Gastrocnemius medialis (tissue), 4 donors: ENCODE results near the gene ANKH. TPM values are rescaled to one million over a fixed set of nuclear protein-coding genes. Genes with fewer than 3 reads are reported as not detected.

Experiments used
- ATAC-seq, 2 donors: fragments of 150-250 bp; one replicate each; pipeline ENCODE4 v1.9.1; 2016
- DNase-seq, 2 donors: peaks; one replicate each; pipeline ENCODE4 v3.0.0-alpha.2; 2019
- H3K27ac ChIP-seq, 4 donors: fragments of 200-600 bp; sonication (generic); 1 replicate in 1 of 4; 2 replicates in 3 of 4; pipeline ENCODE4 v1.5.1; 2016 to 2018; ENCODE audit warnings: mild to moderate bottlenecking in 2 of 4, moderate library complexity in 1 of 4
- H3K27me3 ChIP-seq, 3 donors: fragments of 200-600 bp; sonication (generic) in 2 of 3; 1 replicate in 1 of 3; 2 replicates in 2 of 3; pipeline versions ENCODE4 v1.5.1 to v1.6.0; 2016 to 2019; ENCODE audit warnings: mild to moderate bottlenecking in 1 of 3, moderate library complexity in 1 of 3
- H3K36me3 ChIP-seq, 2 donors: fragments of 200-600 bp; sonication (generic) in 1 of 2; one replicate each; pipeline ENCODE4 v1.5.1; 2017 to 2018
- H3K4me1 ChIP-seq, 2 donors: fragments of 200-600 bp; sonication (generic) in 1 of 2; one replicate each; pipeline ENCODE4 v1.5.1; 2016 to 2017; ENCODE audit warnings: mild to moderate bottlenecking in 2 of 2
- H3K4me3 ChIP-seq, 4 donors: fragments of 200-600 bp; sonication (generic) in 3 of 4; 1 replicate in 1 of 4; 2 replicates in 3 of 4; pipeline ENCODE4 v1.5.1; 2016 to 2019; ENCODE audit warnings: mild to moderate bottlenecking in 2 of 4
- H3K9me3 ChIP-seq, 3 donors: fragments of 200-600 bp; sonication (generic) in 2 of 3; 1 replicate in 1 of 3; 2 replicates in 2 of 3; pipeline ENCODE4 v1.5.1; 2016 to 2019
- CTCF ChIP-seq, 5 experiments: fragments of 450-650 bp in 3 of 5; fragments of 200-600 bp in 2 of 5; sonication (generic) in 2 of 5; IDR thresholded peaks in 4 of 5; conservative IDR thresholded peaks in 1 of 5; 1 replicate in 4 of 5; 2 replicates in 1 of 5; pipeline ENCODE4 v1.5.1; 2016 to 2019; ENCODE audit warnings: antibody characterized with exemption in 5 of 5, mild to moderate bottlenecking in 3 of 5, moderate library complexity in 3 of 5
- POLR2A ChIP-seq, 2 donors: fragments of 450-650 bp; IDR thresholded peaks; one replicate each; pipeline ENCODE4 v1.6.1; 2017; ENCODE audit warnings: antibody characterized with exemption in 2 of 2, mild to moderate bottlenecking in 2 of 2, moderate library complexity in 2 of 2
- in situ Hi-C, 4 donors: fragments of 200-750 bp; cut with MboI; loops; one replicate each; pipeline versions ENCODE4 v1.15.0 to v1.8.0; 2017; ENCODE audit warnings: low sequenced_read_pairs in 4 of 4
- intact Hi-C: fragments of 100-400 bp; cut with DNase I; formaldehyde crosslinking; loops from one replicate; pipeline ENCODE4 v1.15.1; 2023; ENCODE audit warnings: low total_unique reads
- total RNA-seq, 4 donors: library from RNA; depleted of rRNA; stranded (reverse); fragments of >200 nt; gene quantifications; one replicate each; pipeline versions ENCODE4 v1.1.0 to v1.2.3, GENCODE V29; 2016

Gene ANKH
- total RNA-seq, 4 donors from 2014 or later = 33.5 to 52.1 (median 36.0) TPM

- in situ Hi-C loops (loop anchor here in 2 of 4 donors (25.0 kb wide), 1 partner anchor 125 kb away; the partner anchor contains the start of gene ANKH (in 2 of the 2)), intact Hi-C loops (no loop called here)
- Histone ChIP-seq H3K27me3 (no peaks in the 10 kb centered on the region), H3K9me3 (no peaks in the 10 kb centered on the region), H3K27ac (peak overlapping the region; percentile 23 to 75 (median 61)), H3K4me3 (no peak overlapping the region), H3K36me3 (peaks cover 0 to 16% of the 10 kb centered on the region in 2 donors), H3K4me1 (peaks cover 28 to 31% of the 10 kb centered on the region in 2 donors)
- ATAC-seq = peak; percentile 80 to 88
- DNase-seq = peak; percentile 55 to 74
- TF ChIP-seq CTCF (IDR thresholded peaks at IDR 0.05 in 4 of 5, conservative IDR thresholded peaks at IDR 0.05 in 1 of 5) (no peak), POLR2A (IDR thresholded peaks at IDR 0.05) (no peak)
These were observed 134.3 kb downstream of the ANKH start for GRCh38 chr5:14737291-14737690.

DNA sequence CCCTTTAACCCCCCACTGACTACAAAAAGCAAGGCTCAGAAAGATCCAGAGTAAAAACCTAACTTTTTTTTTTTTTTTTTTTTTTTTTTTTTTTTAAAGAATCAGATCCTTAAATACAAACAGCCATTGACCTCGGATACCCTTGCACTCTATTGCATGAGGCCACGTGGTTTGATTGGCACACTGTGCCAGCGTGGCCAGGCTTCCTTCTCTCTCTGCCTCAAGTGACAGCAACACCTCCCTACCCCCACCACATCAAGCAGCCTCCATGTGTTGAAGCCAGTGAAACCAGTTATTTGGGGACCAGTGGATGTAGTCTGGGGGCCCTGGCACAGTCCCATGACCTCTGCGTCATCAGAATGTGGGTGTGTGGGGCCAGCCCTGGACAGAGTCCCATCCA lies 135.6 kb downstream of the ANKH start:
- TF ChIP-seq POLR2A (IDR thresholded peaks at IDR 0.05) = no peak
- TF ChIP-seq CTCF (IDR thresholded peaks at IDR 0.05 in 4 of 5, conservative IDR thresholded peaks at IDR 0.05 in 1 of 5) = no peak
- intact Hi-C loops (no loop called here), in situ Hi-C loops (loop anchor here in 2 of 4 donors (25.0 kb wide), 1 partner anchor 126 kb away; the partner anchor contains the start of gene ANKH (in 2 of the 2))
- Histone ChIP-seq H3K27me3 (no peaks in the 10 kb centered on the region), H3K9me3 (no peaks in the 10 kb centered on the region), H3K4me1 (peaks cover 22 to 24% of the 10 kb centered on the region in 2 donors), H3K4me3 (no peak overlapping the region), H3K36me3 (peaks cover 0 to 13% of the 10 kb centered on the region in 2 donors), H3K27ac (peak overlapping the region; percentile 26 to 75 (median 61))
- peak in 1 of 2 donors; percentile 58 for DNase-seq
- peak in 1 of 2 donors; percentile 47 for ATAC-seq

DNA sequence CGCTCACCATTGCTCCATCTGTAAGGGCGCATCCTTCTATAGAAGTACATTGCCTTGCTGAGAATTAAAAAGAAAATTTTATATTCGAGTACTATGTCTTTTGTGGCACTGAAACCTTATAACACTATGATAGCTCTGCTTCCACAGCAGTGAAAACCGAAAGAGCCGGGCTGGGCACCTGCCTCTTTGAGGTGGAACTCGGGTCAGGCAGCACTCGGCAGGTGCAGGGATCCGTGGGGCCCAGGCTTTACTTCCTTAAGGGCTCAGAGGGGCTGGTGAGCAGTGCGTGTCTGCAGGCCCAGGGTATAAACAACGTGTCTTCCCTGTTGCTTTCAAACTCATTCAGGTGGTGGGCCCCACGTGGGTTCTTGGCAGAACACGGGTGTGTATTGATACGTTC lies 137.2 kb downstream of the ANKH start:
- no peak for DNase-seq
- Histone ChIP-seq H3K4me1 (peaks cover 19 to 22% of the 10 kb centered on the region in 2 donors), H3K9me3 (no peaks in the 10 kb centered on the region), H3K4me3 (no peak overlapping the region), H3K36me3 (peaks cover 0 to 7% of the 10 kb centered on the region in 2 donors), H3K27ac (peak overlapping the region in 1 of 4 donors; percentile 75), H3K27me3 (no peaks in the 10 kb centered on the region)
- TF ChIP-seq POLR2A (IDR thresholded peaks at IDR 0.05) = no peak
- no peak for TF ChIP-seq CTCF (IDR thresholded peaks at IDR 0.05 in 4 of 5, conservative IDR thresholded peaks at IDR 0.05 in 1 of 5)
- in situ Hi-C loops (loop anchor here in 2 of 4 donors (5.0 to 25.0 kb wide), 2 partner anchors 128 to 268 kb away; partner anchors contain the start of gene ANKH (in 2 of the 2)), intact Hi-C loops (no loop called here)
- ATAC-seq = no peak

DNA sequence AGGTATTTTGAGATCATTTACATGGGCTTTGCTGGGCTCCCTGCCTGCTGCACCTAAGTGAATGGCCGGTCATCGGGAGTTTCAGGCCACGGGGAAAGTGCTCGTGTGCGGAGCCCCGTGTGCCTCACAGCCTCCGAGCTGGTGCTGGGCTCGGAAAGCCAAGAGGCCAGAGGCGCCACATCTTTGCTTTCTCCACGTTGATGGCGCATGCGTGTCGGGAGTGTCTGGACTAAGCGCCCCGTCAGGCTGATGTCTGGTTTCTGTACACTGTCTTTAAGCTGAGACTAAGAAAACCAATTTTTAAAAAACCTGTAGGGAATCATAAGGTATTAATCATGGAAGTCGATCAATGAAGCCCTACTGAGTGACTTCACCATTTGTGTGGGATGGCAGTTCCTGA lies 137.9 kb downstream of the ANKH start:
- intact Hi-C loops = no loop called here
- H3K9me3 ChIP-seq = no peaks in the 10 kb centered on the region
- H3K4me1 ChIP-seq = peaks cover 17 to 25% of the 10 kb centered on the region in 2 donors
- H3K4me3 ChIP-seq = no peak overlapping the region
- no peak for ATAC-seq
- no peak for DNase-seq
- in situ Hi-C loops = loop anchor here in 2 of 4 donors (5.0 to 25.0 kb wide), 2 partner anchors 129 to 269 kb away; partner anchors contain the start of gene ANKH (in 2 of the 2)
- H3K27me3 ChIP-seq = no peaks in the 10 kb centered on the region
- TF ChIP-seq POLR2A (IDR thresholded peaks at IDR 0.05) = no peak
- TF ChIP-seq CTCF (IDR thresholded peaks at IDR 0.05 in 4 of 5, conservative IDR thresholded peaks at IDR 0.05 in 1 of 5) = no peak
- peaks cover 0 to 7% of the 10 kb centered on the region in 2 donors for H3K36me3 ChIP-seq
- H3K27ac ChIP-seq = no peak overlapping the region
